Progenitor cell of endocrine pancreas (in vitro differentiated cells): ENCODE results near the gene ERRFI1. TPM values are rescaled to one million over a fixed set of nuclear protein-coding genes. Genes with fewer than 3 reads are reported as not detected.

Source experiments
- DNase-seq: peaks from one replicate; pipeline ENCODE4 v3.0.0; 2021; ENCODE audit warnings: low spot score; ENCODE audit not compliant: unreplicated experiment
- H3K27ac Mint-ChIP-seq: 2 replicates; pipeline ENCODE4 v1.8.0; 2021; ENCODE audit warnings: mild to moderate bottlenecking, moderate library complexity, mixed read lengths
- H3K27me3 Mint-ChIP-seq: 2 replicates; pipeline ENCODE4 v1.8.0; 2021; ENCODE audit warnings: mixed read lengths
- H3K36me3 Mint-ChIP-seq: 2 replicates; pipeline ENCODE4 v1.8.0; 2022; ENCODE audit warnings: mixed read lengths; ENCODE audit not compliant: insufficient read depth
- H3K4me1 Mint-ChIP-seq: 2 replicates; pipeline ENCODE4 v1.8.0; 2021; ENCODE audit warnings: low read depth, mixed read lengths
- H3K4me3 Mint-ChIP-seq: 2 replicates; pipeline ENCODE4 v1.8.0; 2021; ENCODE audit warnings: low read depth, mild to moderate bottlenecking, moderate library complexity, mixed read lengths
- H3K9me3 Mint-ChIP-seq: 2 replicates; pipeline ENCODE4 v1.8.0; 2021; ENCODE audit warnings: low read depth, mixed read lengths
- CTCF ChIP-seq: fragments of 200-600 bp; sonication (generic); IDR thresholded peaks from one replicate; pipeline ENCODE4 v1.5.0; 2021; ENCODE audit warnings: antibody characterized with exemption, mild to moderate bottlenecking; ENCODE audit not compliant: unreplicated experiment
- total RNA-seq: library from RNA; stranded (reverse); gene quantifications from 2 replicates; pipeline ENCODE4 v1.2.1, GENCODE V29; 2021

The ERRFI1 gene
- total RNA-seq, 1 donor from 2014 or later: 138 TPM

GRCh38 chr1:7980984-7981383 lies 45.1 kb downstream of the ERRFI1 start:
- Mint-ChIP-seq H3K27ac (no peak overlapping the region), H3K4me3 (no peak overlapping the region), H3K36me3 (peaks cover 33% of the 10 kb centered on the region), H3K9me3 (no peaks in the 10 kb centered on the region), H3K27me3 (no peaks in the 10 kb centered on the region), H3K4me1 (peaks cover 8% of the 10 kb centered on the region)
- no peak for DNase-seq
- TF ChIP-seq CTCF: no peak

GRCh38 chr1:7975212-7975865 lies 50.8 kb downstream of the ERRFI1 start:
- H3K9me3 Mint-ChIP-seq: no peaks in the 10 kb centered on the region
- H3K4me1 Mint-ChIP-seq: no peaks in the 10 kb centered on the region
- peak; percentile 98 for TF ChIP-seq CTCF
- H3K4me3 Mint-ChIP-seq: no peak overlapping the region
- DNase-seq: peak; percentile 70
- peaks cover 34% of the 10 kb centered on the region for H3K36me3 Mint-ChIP-seq
- peak overlapping the region; percentile 29 for H3K27ac Mint-ChIP-seq
- H3K27me3 Mint-ChIP-seq: no peaks in the 10 kb centered on the region

- Mint-ChIP-seq H3K27ac (no peak overlapping the region), H3K4me1 (no peaks in the 10 kb centered on the region)
These were observed 53.0 kb downstream of the ERRFI1 start for GRCh38 chr1:7973086-7973485.

GRCh38 chr1:7972285-7972684 lies 53.8 kb downstream of the ERRFI1 start:
- no peak for TF ChIP-seq CTCF
- DNase-seq: no peak
- no peak overlapping the region for H3K4me3 Mint-ChIP-seq
- H3K9me3 Mint-ChIP-seq: no peaks in the 10 kb centered on the region
- no peaks in the 10 kb centered on the region for H3K27me3 Mint-ChIP-seq
- H3K4me1 Mint-ChIP-seq: no peaks in the 10 kb centered on the region
- peaks cover 27% of the 10 kb centered on the region for H3K36me3 Mint-ChIP-seq
- H3K27ac Mint-ChIP-seq: no peak overlapping the region

More at GRCh38 chr1:7973086-7973485, 53.0 kb downstream of the ERRFI1 start:
- Mint-ChIP-seq H3K4me3 (no peak overlapping the region), H3K36me3 (peaks cover 31% of the 10 kb centered on the region), H3K9me3 (no peaks in the 10 kb centered on the region), H3K27me3 (no peaks in the 10 kb centered on the region)
- no peak for DNase-seq
- TF ChIP-seq CTCF: no peak

GRCh38 chr1:7971024-7971423 lies 55.1 kb downstream of the ERRFI1 start:
- no peak overlapping the region for H3K4me3 Mint-ChIP-seq
- H3K36me3 Mint-ChIP-seq: peaks cover 31% of the 10 kb centered on the region
- H3K4me1 Mint-ChIP-seq: no peaks in the 10 kb centered on the region
- no peak overlapping the region for H3K27ac Mint-ChIP-seq
- no peaks in the 10 kb centered on the region for H3K9me3 Mint-ChIP-seq
- DNase-seq: no peak
- H3K27me3 Mint-ChIP-seq: no peaks in the 10 kb centered on the region
- TF ChIP-seq CTCF: no peak
